WERI-Rb-1 (cell line): ENCODE results near the gene DAZAP1.

Experiments
- DNase-seq: peaks from one replicate; pipeline ENCODE4 v3.0.0-alpha.2; 2020
- H3K27ac ChIP-seq: fragments of 250-450 bp; sonication (Bioruptor Pico); 2 replicates; pipeline ENCODE4 v1.5.1; 2020; ENCODE audit warnings: mild to moderate bottlenecking, moderate library complexity
- H3K27me3 ChIP-seq: fragments of 250-450 bp; sonication (Bioruptor Pico); 2 replicates; pipeline ENCODE4 v1.5.1; 2021; ENCODE audit warnings: mild to moderate bottlenecking, low read depth, moderate library complexity; ENCODE audit not compliant: insufficient read depth, severe bottlenecking
- H3K36me3 ChIP-seq: fragments of 250-450 bp; sonication (Bioruptor Pico); 2 replicates; pipeline ENCODE4 v1.5.1; 2020; ENCODE audit warnings: mild to moderate bottlenecking, moderate library complexity
- H3K4me3 ChIP-seq: 2 replicates; pipeline ENCODE4 v1.5.1; 2011; ENCODE audit warnings: low read depth, mild to moderate bottlenecking, control low read depth, low read length
- H3K9me3 ChIP-seq: fragments of 250-450 bp; sonication (Bioruptor Pico); 2 replicates; pipeline ENCODE4 v1.5.1; 2021; ENCODE audit warnings: mild to moderate bottlenecking, moderate library complexity; ENCODE audit not compliant: severe bottlenecking
- CTCF ChIP-seq: IDR thresholded peaks from 2 replicates; pipeline ENCODE4 v1.5.1; 2011; ENCODE audit warnings: low read depth, mild to moderate bottlenecking, control low read depth, inconsistent platforms, low read length

DAZAP1 gene

GRCh38 chr19:1363599-1363998 is 43.8 kb upstream of the DAZAP1 start:
- no peak for TF ChIP-seq CTCF
- DNase-seq, result no peak
- Histone ChIP-seq H3K9me3 (no peaks in the 10 kb centered on the region), H3K36me3 (peaks cover 81% of the 10 kb centered on the region), H3K4me3 (no peak overlapping the region), H3K27ac (no peak overlapping the region), H3K27me3 (no peaks in the 10 kb centered on the region)

GRCh38 chr19:1364070-1364704 is 43.2 kb upstream of the DAZAP1 start:
- TF ChIP-seq CTCF, result no peak
- no peaks in the 10 kb centered on the region for H3K9me3 ChIP-seq
- H3K27ac ChIP-seq, result no peak overlapping the region
- H3K4me3 ChIP-seq, result no peak overlapping the region
- no peak for DNase-seq
- H3K27me3 ChIP-seq, result no peaks in the 10 kb centered on the region
- peaks cover 78% of the 10 kb centered on the region for H3K36me3 ChIP-seq

- TF ChIP-seq CTCF, result 0 out of 2 replicates have a peak, but pooled peaks have one; percentile 5
- no peaks in the 10 kb centered on the region for H3K27me3 ChIP-seq
- peaks cover 79% of the 10 kb centered on the region for H3K36me3 ChIP-seq
- DNase-seq, result no peak
- no peak overlapping the region for H3K4me3 ChIP-seq
- peak overlapping the region; percentile 18; the same call in 1 of the 2 replicates for H3K27ac ChIP-seq
- no peaks in the 10 kb centered on the region for H3K9me3 ChIP-seq
Measured at GRCh38 chr19:1365319-1366269, 41.8 kb upstream of the DAZAP1 start.

GRCh38 chr19:1366296-1366695 is 41.1 kb upstream of the DAZAP1 start:
- no peak for TF ChIP-seq CTCF
- Histone ChIP-seq H3K27ac (peak overlapping the region; percentile 24; the same call in 1 of the 2 replicates), H3K27me3 (no peaks in the 10 kb centered on the region), H3K36me3 (peaks cover 79% of the 10 kb centered on the region), H3K9me3 (no peaks in the 10 kb centered on the region), H3K4me3 (no peak overlapping the region)
- no peak for DNase-seq

- no peak for TF ChIP-seq CTCF
- Histone ChIP-seq H3K9me3 (no peaks in the 10 kb centered on the region), H3K4me3 (no peak overlapping the region), H3K27ac (peak overlapping the region; percentile 34), H3K36me3 (peaks cover 79% of the 10 kb centered on the region), H3K27me3 (no peaks in the 10 kb centered on the region)
- DNase-seq, result no peak
Measured at GRCh38 chr19:1366899-1367870, 40.2 kb upstream of the DAZAP1 start.
